GM18867 (cell line): ENCODE data around the gene GMPS.
"Not testable (repeated sequence)": the region's sequence is repeated elsewhere in the genome, so short reads cannot be mapped to it uniquely, and the experiment has no call there.

Experiments used
- ATAC-seq: cut with Tn5 transposase; IDR thresholded peaks from one replicate; pipeline ENCODE4 v1.9.1; 2021; ENCODE audit warnings: mild to moderate bottlenecking, moderate library complexity; ENCODE audit not compliant: unreplicated experiment

Gene GMPS

DNA sequence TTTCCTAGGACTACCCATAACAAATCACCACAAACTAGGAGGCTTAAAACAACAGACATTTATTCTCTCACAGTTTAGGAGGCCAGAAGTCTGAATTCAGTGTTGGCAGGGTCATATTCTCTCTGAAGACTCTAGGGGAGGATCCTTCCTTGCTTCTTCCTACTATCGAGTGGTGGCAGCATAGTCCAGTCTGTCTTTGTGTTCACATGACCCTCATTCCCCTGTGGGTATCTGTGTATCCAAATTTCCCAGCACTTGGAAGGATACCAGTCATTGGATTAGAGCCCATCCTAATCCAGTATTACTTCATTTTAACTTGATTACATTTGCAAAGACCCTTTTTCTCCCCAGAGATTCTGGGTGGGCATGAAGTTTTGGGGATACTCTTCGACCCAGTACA is 63.8 kb downstream of the GMPS start:
- no peak for ATAC-seq

DNA sequence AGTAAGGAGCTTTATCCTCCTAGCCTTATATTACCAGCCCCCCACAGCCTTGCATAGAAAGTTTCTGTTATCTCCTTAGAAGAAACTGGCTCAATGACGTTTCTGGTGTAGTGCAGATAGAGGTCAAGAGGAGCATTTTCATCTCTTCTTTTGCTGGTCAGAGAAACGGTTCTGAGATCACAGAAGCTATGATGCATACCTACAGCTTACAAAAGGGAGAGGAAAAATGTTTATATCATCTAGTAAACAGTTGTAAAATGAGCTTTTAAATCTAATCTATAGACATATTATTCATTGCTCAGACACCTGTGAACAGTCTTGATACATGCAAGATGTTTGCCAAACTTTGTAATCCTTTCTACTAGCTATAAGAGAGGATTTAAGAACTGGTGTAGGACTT is 68.0 kb downstream of the GMPS start:
- no peak for ATAC-seq

DNA sequence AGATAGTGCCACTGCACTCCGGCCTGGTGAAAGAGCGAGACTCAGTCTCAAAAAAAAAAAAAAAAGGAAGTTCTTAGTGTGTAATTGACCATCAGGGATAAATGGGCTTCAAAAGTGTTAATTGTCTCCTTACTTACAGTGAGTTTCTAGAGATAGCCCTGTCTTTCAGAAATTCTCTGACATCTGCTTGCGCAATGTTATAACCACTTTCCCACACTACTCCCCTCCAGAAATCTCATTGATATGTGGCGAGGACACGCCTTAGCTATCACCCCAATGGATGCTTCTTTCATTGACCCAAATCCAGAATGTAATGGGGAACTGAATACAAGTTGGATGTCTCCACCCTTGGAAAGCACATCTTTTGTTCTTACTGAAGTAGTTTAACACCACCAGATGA is 70.9 kb downstream of the GMPS start:
- no peak for ATAC-seq

GRCh38 chr3:155944081-155944480 is 73.6 kb downstream of the GMPS start:
- ATAC-seq = no peak

DNA sequence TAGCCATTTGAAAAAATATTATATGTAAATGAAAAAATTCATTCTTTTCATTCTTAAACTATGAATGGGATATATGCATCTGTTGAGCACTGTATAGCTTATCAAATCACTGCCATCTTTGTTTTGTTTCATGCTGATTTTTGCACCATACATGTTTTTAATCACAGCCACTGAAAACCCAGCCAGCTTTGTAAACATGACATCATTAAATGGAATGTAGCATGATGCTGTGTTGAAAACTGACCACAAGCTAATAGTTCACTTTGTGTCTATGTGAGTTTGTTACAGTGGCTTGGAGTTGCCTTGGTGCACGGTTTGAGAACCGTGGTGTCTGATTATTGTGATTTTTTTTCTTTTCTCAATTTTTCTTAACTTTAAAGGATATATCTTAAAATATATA is 75.7 kb downstream of the GMPS start:
- no peak for ATAC-seq

GRCh38 chr3:155948476-155948875 is 78.0 kb downstream of the GMPS start:
- ATAC-seq = no peak

- no peak for ATAC-seq
Measured at GRCh38 chr3:155949453-155950217, 79.2 kb downstream of the GMPS start.

DNA sequence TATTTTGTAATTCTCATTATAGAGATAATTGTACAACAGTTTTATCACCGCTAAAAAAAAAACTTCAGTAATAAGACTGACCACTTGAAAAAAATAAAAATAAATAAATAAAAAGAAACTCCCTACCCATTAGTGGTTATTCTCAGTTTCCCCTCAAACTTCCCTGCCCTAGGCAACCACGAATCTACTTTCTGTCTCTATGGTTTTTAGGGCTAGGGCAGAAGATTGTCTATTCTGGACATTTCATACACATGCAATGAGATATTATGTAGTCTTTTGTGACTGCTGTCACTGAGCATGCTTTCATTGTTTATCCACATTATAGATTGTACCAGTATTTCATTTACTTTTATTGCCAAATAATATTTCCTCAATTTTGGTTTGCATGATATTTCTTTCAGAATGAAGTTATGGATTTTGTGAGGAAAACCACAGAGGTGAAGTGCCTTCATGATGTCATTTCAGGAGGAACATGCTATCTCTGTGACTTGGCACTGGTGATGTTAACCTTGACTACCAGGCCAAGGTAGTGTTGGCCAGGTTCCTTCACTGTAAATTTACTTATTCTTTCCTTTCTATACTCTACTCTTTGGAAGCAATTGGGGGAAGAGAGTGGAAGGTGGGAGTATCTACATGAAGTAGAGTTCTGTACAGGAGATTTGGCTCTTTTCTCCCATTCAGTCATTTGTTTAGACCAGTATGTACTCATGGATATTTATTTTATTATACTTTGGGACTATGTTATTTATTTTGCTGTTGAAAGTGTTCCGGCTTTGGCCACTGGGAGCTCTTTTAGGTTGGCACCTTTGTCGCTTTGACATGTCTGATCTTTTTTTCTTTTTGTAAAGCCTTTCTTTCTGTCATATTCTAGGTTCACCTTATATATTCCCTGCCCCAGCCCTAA is 86.3 kb downstream of the GMPS start:
- no peak for ATAC-seq

DNA sequence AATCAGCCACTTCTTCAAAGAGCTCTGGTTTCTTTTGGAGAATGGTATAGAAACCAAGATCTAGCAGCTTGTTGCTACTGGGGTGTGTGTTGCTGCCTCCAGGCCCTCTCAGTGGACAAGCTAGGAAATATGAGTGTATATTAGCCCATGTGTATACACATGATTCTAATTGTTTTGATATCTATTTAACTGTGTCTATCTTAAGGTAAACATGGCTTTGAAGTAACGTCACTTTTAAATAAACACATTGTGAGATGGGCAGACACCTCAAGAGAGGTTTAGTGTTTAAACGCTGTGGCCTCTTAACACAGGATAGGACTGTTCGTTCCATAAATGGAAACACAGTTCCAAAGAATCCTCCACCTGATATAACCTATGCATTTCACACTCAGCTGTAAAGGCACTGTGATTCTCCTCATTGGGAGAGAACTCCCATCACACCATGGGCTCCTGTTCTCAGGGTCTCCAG is 87.0 kb downstream of the GMPS start:
- ATAC-seq = no peak

- ATAC-seq = no peak
Measured at GRCh38 chr3:155958676-155959075, 88.2 kb downstream of the GMPS start.

GRCh38 chr3:155960060-155960459 is 89.6 kb downstream of the GMPS start:
- ATAC-seq = no peak

DNA sequence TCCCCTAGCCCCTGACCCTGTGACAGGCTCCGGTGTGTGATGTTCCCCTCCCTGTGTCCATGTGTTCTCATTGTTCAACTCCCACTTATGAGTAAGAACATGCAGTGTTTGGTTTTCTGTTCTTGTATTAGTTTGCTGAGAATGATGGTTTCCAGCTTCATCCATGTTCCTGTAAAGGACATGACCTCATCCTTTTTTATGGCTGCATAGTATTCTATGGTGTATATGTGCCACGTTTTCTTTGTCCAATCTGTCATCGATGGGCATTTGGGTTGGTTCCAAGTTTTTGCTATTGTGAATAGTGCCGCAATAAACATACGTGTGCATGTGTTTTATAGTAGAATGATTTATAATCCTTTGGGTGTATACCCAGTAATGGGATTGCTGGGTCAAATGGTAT is 90.6 kb downstream of the GMPS start:
- ATAC-seq = not testable (repeated sequence)

GRCh38 chr3:155963570-155963969 is 93.1 kb downstream of the GMPS start:
- ATAC-seq = no peak

DNA sequence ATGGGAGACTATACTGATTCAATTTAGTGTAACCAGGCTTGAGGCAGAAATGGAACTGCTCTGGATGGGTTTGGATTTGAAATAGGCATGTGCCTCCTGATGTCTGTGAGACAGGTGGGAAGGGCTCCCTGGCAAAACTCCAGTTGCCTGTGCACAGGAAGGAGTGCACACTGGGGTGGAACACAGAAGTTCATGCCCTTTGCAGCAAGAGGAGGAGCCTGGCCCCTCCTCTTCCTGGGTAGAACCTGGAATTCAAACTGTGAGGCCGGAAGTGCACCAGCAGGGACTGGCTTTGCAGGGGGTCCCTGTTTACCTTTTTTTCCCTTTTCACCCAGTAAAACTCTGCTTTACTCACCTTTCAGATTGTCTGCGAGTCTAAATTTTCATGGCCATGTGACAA is 99.9 kb downstream of the GMPS start:
- no peak for ATAC-seq

DNA sequence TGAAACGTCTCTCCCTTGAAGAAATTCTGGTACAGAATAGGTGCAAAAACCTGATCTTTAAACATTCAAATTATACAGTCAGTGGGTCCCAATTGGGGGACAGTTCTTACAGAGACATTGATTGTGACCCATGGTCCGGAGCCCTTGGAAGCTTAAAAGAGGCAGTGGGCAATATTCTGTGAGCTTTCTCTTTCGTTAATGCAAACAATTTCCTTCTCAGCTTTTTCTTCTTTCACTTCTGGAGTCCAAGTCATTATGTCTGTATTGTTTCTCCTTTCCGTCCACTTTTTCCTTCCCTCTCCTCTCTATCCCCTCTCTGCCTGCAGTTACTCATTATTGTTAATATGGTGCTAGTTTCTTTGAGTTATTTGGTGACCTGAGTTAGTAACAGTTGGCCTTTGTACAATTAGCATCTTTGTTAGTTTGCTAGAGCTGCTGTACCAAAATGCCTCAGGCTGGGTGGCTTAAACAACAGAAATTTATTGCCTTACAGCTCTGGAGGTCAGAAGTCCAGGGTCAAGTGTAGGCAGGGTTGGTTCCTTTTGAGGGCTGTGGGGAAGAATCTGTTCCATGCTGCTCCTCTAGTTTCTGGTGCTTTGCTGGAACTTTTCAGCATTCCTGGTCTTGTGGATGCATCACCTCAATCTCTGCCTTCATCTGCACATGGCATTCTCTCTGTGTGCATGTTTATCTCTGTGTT is 102.6 kb downstream of the GMPS start:
- peak; percentile 95 for ATAC-seq

DNA sequence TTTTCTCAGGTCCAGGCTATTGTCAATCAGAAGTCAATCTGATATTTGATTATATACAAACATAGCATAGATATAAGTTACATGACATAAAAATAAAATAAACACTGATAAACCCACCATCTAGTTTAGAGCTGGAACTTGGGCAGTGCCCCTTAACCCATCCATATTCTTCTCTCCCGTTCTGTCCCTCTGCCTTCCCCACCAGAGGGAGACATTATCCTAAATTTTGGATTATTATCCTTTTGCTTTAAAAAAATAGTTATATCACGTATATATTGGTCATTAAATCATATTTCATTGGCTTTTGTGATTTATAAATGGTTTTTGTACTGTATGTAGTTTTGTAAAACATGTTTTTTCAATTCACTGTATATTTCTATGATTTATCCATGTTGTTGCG is 107.9 kb downstream of the GMPS start:
- no peak for ATAC-seq

DNA sequence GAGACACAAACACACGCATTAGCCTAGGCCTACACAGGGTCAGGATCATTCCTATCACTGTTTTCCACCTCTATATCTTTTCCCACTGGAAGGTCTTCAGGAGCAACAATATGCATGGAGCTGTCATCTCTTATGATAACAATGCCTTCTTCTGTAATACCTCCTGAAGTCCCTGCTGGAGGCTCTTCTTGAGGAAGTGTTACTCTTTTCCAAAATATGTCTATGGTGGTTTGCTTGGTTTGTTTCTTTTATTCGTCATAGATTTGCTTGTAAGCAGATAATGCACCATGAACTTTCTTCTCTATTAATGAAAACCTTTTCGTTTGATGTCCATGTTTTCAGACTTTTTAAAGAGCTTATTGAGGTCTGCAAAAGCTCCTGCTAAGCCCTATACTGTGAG is 109.3 kb downstream of the GMPS start:
- no peak for ATAC-seq

- ATAC-seq = no peak
Measured at GRCh38 chr3:155981669-155982068, 111.2 kb downstream of the GMPS start.

DNA sequence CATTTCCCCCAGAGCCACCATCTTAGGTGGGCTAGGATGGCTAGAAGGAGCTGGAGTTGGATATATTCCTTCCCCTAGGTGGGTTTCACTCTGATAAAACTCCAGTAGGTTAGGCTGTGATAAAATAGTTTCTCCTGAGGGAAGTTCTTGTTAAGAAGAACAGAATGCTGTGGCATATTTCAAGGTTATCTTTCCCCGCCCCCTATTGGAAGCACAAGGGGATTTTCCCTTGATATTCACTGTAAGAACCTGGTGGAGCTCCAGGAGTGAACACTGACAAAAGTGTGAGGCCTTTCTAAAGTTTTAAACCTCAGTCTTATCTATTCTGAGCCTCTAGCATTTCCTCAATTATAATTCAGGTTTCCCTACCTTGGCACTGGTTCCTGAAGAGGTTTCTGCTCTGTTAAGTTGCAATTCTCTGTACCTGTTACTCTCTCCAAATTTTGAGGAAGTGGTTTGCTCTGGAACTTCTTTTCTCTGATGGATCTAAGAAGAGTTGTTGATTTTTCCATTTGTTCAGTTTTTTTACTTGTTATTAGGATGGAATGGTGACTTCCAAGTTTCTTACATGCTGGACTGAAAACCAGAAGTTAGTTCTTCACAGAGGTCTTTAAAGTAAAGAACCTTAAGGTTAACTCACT is 113.5 kb downstream of the GMPS start:
- no peak for ATAC-seq

- no peak for ATAC-seq
Measured at GRCh38 chr3:155984791-155985417, 114.5 kb downstream of the GMPS start.
